Activated CD4-positive, alpha-beta T cell treated with anti-CD3 and anti-CD28 coated beads for 24 hours (primary cell): ENCODE data around the gene ARMC5.
"Not testable (repeated sequence)": the region's sequence is repeated elsewhere in the genome, so short reads cannot be mapped to it uniquely, and the experiment has no call there.

Experiments
- DNase-seq, 2 donors: peaks; one replicate each; pipeline ENCODE4 v3.0.0-alpha.2; 2020; ENCODE audit warnings: low read depth in 2 of 2

ARMC5 gene

DNA sequence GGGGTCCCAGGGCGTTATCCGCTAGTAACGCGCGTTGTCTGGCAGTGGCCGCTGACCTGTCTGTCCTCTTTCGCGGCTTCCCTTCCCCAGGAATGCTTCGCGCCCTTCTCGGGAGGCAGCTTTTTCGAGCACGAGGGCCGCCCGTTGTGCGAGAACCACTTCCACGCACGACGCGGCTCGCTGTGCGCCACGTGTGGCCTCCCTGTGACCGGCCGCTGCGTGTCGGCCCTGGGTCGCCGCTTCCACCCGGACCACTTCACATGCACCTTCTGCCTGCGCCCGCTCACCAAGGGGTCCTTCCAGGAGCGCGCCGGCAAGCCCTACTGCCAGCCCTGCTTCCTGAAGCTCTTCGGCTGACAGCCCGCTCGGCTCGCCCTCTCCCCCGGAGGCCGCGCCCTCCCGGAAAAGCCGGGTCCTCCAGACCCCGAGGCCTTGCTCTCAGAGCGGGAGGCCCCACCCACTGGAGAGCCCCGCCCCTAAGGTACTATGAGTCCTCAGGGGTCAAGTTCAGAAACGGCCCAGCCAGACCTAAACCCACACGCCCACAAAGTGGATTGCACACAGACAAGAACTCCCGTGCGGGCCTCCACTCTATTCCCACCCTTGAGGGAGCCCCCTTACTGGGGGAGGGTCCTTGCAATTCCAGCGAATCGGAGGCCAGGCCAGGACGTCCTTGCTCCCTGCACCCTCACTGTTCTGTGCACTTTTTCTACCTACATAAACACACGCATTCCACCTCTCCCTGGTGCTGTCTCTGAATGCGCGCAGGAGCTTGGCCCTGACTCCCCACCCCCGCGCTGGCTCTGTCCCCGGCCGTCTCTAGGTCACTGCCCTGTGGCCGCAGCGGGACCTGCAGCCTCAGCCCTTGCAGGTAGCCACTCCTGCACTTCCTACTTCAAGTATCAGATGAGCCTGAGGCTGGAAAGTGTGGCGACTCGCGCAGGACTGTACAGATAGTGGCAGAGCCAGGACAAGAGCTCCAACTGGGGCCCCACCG, 18.2 kb downstream of the ARMC5 start:
- peak in 1 of 2 donors; percentile 30 for DNase-seq

DNA sequence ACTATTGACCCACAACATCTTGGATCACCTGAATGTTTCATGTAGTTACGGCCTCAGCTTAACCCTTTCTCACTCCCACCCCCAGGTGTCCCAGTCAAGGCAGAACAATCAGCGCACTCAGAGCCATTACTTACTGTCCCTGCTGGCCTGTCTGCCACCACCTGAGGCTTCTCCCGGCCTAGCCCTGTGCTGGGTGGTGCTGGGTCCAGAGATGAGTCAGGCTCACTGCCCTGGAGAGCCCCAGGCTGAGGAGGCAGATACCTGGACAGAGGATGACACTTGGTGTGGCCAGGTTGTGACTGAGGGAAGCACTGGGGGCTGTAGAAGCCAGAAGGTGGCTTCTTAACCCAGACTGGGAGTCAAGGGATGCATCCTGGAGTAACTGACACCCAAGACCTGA, 19.7 kb downstream of the ARMC5 start:
- no peak for DNase-seq

DNA sequence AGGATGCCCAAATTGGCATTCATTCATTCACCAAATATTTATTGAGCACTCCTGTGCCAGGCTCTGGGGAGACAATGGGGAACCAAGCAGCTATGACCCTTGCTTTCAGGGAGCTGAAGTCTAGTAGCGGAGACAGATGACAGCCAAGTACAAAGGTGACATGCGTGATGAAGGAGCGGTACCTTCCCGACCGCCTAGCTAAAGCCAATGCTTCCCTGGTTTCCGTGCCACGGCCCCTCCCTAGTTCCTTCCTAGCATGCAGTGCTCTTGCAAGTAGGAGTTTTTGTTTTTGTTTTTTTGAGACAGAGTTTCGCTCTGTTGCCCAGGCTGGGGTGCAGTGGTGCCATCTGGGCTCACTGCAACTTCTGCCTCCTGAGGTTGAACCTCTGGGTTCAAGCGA, 20.4 kb downstream of the ARMC5 start:
- no peak for DNase-seq

DNA sequence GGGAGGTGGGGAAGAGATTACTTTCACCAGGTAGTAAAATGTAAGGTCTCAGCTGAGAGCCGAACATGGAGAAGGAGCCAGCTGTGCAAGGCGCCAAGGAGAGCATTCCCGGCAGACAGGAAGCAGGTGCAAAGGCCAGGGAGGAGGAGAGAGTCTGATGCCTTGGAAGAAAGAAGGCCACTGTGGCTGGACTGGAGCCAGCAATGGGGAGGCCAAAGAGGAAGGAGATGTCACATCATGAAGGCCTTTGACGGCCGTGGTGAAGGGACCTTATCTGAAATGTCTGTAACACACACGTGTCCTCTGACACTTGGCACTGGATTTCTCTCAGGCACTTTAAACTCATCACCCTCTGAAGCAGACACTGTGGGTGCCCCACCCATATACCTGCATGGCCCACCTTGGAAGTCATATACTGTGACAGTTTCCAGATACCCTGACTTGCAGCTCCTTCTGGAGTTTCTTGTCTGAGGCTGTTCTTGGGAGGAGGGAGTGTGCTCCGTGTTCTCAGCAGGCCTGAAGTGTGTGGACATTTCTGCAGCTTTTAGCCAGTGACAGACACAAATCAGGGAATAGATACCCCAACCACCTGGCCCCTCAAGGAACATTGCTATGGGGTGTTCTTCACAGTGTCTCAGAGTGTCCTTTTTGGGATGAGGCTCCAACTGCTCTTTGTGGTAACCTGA, 21.7 kb downstream of the ARMC5 start:
- no peak for DNase-seq

DNA sequence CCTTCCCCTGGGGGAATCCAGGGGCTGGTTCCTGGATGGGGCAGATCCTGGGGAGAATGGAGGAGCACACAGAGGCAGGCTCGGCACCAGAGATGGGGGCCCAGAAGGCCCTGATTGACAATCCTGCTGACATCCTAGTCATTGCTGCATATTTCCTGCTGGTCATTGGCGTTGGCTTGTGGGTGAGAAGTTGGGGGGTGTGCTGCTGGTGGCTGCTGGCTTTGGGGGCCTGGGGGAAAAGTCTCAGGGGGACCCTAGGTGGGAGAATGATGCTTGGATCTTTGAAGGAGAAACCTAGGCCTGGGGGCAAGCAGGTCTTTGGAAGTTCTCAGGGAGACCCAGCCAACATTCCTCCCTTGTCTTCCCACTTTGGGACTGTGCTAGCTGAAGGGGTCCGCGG, 23.8 kb downstream of the ARMC5 start, which contains the start of gene SLC5A2:
Gene SLC5A2, plus strand, starts transcription at position 43 of the 400 bp plus-strand sequence. Its CDS starts 14 bp downstream, at position 57.
- no peak for DNase-seq

DNA sequence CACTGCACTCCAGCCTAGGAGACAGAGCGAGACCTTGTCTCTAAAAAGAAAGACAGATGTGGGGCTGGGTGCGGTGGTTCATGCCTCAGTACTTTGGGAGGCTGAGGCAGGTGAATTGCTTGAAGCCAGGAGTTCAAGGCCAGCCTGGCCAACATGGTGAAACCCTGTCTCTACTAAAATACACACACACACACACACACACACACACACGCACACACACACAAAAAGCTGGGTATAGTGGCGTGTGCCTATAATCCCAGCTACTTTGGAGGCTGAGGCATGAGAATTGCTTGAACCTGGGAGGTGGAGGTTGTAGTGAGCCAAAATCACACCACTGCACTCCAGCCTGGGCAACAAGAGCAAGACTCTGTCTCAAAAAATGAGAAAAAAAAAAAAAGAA, 24.7 kb downstream of the ARMC5 start:
- DNase-seq = not testable (repeated sequence)

DNA sequence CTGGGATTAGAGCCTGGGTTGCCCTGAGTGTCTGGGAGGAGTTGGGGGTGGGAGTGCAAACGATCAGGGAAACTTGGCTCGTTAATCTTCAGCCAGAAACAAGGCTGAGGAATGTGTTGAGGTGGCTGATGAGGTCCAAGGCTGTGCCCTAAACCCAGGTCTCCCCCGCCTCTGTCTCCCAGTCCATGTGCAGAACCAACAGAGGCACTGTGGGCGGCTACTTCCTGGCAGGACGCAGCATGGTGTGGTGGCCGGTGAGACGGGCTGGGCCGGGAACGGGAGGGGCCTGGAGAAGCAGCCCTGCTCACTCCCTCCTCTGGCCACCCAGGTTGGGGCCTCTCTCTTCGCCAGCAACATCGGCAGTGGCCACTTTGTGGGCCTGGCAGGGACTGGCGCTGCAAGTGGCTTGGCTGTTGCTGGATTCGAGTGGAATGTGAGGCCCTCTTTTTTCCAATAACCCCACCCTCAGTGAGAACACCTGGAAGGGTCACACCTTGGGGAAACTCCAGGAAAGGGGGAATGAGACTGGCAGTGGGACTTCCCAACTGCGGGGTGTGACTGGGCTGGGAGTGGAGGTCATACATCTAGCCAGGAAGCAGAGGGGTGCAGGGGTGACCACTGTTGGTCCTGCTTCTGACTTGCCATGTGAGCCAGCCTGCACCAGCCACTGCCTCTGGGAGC, 25.3 kb downstream of the ARMC5 start:
- no peak for DNase-seq

DNA sequence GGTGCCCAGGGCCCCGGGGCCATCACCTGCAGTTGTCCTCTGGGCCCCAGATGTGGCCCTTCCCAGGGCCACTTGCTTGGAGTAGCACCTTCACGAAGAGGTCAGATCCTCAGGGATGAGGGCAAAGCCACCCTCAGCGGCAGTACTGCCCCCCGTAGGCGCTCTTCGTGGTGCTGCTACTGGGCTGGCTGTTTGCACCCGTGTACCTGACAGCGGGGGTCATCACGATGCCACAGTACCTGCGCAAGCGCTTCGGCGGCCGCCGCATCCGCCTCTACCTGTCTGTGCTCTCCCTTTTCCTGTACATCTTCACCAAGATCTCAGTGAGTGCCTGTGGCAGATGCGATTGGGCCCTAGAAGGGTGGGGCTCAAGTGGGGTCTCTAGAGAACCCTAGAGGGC, 26.3 kb downstream of the ARMC5 start:
- no peak for DNase-seq

DNA sequence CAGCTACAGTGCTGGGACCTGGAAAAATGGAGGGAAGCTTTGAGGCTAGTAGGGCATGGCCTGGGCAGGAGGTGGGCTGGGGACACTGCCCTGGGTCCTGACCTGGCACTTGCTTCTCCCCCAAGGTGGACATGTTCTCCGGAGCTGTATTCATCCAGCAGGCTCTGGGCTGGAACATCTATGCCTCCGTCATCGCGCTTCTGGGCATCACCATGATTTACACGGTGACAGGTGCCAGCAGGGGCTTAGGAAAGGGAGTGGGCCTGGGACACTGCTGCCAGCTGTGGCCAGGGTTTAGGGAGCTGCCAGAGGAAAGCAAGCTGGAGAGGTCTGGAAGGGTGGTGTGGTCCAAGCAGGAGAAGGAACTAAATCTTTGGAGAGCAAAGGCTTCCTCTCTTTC, 26.7 kb downstream of the ARMC5 start:
- no peak for DNase-seq

DNA sequence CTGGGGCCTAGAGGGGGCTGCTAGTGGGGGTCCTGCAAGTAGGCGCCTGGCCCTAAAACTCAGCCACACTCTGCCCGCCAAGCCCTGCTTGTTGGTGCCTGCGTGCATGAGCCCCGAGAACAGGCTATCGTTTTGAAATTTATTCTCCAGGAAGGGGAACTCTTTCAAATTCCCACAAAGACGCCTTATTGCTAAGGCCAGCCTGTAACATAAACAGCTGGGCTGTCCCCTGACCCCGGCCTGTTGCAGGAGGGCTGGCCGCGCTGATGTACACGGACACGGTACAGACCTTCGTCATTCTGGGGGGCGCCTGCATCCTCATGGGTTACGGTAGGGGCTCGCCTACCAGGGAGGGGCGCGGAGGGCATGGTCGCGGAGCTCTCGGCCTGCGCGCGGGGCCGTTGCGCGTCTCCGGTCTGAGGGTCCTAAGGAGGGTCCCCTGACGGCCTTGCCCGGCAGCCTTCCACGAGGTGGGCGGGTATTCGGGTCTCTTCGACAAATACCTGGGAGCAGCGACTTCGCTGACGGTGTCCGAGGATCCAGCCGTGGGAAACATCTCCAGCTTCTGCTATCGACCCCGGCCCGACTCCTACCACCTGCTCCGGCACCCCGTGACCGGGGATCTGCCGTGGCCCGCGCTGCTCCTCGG, 27.9 kb downstream of the ARMC5 start:
- DNase-seq = no peak

DNA sequence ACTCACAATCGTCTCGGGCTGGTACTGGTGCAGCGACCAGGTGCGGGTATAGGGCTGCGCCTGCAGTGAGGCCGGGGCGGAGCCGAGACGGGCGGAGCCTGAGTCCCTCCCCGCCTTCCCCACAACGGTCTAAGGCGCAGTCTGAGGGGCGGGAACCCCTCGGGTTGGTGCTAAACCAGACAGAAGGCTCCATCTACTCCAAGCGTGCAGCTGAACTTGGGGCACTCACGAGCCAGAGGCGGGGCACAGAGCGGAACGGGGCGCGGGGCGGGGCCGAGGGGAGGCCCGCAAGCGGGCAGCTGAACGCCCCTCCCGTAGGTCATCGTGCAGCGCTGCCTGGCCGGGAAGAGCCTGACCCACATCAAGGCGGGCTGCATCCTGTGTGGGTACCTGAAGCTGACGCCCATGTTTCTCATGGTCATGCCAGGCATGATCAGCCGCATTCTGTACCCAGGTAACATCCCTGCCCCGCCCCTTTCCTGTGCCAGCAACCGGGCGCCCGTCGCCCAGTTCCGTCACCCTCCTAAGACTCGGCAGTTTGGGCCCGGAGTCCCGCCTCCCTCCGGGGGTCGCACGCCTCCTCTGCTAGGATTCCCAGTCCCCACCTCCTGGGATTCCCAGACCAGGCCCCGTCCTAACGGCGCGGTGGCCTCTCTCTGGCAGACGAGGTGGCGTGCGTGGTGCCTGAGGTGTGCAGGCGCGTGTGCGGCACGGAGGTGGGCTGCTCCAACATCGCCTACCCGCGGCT, 28.6 kb downstream of the ARMC5 start:
- DNase-seq = peak in 1 of 2 donors; percentile 41

DNA sequence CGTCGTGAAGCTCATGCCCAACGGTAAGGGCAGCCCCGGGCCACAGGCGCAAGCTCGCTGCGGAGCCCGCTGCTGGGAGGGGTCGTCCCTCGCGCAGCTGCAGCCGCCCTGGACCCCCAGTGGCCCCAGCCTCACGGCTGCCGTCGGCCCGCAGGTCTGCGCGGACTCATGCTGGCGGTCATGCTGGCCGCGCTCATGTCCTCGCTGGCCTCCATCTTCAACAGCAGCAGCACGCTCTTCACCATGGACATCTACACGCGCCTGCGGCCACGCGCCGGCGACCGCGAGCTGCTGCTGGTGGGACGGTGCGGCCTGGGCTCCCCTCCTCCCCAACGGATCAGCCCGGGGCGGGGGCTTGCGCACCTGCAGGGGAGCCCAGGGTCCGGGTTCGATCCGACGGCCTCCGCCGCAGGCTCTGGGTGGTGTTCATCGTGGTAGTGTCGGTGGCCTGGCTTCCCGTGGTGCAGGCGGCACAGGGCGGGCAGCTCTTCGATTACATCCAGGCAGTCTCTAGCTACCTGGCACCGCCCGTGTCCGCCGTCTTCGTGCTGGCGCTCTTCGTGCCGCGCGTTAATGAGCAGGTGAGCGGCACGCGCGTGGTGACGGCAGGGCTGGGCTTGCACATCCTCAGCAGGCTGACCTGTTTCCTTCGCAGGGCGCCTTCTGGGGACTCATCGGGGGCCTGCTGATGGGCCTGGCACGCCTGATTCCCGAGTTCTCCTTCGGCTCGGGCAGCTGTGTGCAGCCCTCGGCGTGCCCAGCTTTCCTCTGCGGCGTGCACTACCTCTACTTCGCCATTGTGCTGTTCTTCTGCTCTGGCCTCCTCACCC, 29.4 kb downstream of the ARMC5 start:
- no peak for DNase-seq

DNA sequence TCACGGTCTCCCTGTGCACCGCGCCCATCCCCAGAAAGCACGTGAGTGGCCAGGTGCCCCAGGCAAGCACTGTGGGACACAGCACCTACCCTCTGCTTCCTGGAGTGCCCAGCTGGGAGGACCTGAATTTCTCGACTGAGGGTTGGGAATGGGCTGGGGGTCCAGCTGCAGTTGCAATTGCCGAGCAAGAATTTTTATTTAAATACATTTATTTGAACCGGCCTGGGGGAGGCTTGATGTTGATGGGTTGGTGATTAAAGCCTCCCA, 29.9 kb downstream of the ARMC5 start:
- no peak for DNase-seq

DNA sequence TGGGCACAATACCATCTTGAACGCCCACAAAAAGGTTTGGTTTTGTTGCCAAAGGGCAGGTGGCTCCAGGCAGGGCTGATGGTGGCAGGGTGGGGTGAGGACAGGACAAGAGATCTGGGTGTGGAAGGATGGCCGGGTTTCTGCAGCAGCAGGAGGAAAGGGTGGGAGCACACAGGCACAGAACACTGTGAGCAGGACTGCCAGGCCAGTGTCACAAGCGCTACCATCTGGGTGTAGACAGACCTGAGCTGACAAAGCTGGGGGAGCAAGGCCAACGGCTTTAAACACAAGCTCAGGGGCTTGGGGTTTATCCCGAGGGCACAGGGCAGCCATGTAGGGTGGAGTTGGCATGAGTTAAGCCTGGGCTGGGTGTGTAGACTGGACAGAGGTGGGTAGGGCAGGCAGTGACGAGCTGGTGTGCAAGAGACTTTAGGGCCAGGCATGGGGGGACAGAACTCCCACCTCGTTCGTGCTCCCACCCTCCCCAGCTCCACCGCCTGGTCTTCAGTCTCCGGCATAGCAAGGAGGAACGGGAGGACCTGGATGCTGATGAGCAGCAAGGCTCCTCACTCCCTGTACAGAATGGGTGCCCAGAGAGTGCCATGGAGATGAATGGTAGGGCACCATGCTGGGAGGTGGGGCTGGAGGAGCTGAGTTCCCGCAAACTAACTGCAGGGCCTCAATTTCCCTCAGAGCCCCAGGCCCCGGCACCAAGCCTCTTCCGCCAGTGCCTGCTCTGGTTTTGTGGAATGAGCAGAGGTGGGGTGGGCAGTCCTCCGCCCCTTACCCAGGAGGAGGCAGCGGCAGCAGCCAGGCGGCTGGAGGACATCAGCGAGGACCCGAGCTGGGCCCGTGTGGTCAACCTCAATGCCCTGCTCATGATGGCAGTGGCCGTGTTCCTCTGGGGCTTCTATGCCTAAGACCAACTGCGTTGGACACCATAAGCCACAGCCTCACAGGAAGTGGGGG, 30.6 kb downstream of the ARMC5 start:
- DNase-seq = no peak

DNA sequence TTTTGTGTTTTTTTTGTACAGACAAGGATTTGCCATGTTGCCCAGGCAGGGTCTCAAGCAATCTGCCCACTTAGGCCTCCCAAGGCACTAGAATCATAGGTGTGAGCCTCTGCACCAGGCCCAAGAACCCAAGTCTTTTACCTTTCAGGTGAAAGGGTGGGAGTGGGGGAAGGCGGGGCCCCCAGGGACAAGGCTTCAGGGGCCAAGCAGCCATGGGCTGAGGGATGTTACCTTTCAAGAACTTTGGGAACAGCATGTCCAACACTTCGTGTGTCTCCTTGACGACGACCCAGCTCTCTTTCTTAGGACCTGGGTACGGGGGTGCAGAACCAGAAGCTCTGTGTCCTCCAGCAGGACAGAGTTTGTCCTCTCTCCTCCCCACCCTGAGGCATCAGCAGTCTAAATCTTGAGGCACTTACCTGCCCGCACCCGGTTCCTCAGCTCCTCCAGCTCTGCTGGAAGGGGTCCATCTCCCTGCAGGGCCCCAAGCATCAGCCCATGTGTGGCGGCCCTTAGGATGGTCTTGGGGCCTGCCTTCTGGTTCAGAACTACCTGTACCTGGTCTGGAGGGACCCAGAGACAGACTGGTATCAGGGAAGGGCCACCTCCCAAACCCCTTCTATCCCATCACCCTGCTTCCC, 32.6 kb downstream of the ARMC5 start:
- DNase-seq = no peak

DNA sequence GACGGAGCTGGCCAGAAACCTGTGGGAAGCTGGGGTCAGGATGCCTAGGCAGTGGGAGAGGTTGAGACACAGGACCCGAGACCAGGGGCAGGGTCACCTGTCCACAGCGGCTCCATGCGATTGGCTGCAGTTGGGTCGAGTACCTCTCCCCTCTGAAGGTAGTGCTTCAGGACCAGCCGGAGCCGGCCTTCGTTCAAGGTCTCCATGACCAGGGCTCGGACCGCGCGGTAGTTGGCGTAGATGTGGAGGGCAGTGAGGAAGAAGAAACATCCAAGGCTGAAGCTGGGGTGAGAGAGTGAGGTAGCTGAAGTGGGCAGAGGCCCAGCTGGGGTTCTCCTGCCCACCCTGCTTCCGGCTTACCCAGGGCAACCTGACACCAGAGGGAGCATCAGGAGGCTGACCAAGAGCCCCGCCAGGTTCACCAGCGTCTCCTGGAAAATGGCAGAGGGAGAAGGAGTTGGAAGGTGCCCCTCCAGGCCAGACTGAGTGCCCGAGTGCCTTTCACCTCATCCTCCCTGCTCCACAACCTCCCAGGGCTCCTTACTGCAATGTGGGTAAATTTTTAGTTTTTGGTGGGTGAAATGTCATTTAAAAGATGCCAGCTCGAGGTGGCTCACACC, 34.3 kb downstream of the ARMC5 start:
- DNase-seq = no peak

DNA sequence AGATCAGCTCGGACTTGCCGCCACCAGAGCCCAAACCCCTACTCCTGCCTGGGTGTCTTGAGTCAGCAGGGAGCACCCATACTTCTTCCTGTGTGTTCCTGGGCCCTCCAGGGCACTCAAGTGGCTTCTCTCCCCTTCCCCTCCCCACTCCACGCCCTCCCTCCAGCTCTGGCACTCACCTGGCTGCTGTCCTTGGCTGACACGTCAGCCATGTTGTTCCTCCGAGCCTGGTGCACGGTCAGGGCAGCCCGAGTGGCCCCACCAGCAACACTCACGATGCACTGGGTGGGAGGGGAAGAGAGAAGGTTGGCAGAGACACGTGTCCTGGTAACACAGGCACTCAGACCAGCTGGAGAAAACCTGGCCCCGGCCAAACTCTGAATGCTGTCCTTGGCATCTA, 37.4 kb downstream of the ARMC5 start:
- DNase-seq = no peak

DNA sequence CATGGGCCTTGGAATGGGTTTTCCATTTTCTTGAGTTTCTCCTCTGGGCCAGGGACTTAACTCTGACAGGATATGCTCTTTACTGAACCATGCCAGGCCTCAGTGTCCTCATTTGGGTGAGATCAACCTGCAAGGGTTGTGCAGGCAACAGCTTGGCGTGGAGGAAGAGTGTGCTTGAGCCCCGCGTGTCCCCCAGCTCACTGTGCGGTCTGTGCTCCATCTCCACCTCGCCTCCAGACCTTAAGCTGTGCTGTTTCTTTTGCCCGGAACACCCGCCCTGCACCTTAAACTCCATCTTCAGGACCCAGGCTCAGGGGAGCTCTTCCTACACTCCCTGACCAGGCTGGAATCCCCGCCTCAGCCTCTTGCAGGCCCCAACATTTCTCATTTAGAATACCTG, 39.2 kb downstream of the ARMC5 start:
- no peak for DNase-seq
